BLaER1 treated with 17β-estradiol and CSF1 and Interleukin-3, amounts not matched to agents 10 nM and 100 nM (cell line): ENCODE measurements around the gene ZNF70.

Experiments used
- H3K27ac ChIP-seq, 11 experiments: shearing (Covaris generic); formaldehyde crosslinking; 2 replicates each; pipeline ENCODE4 v1.8.1; 2022
- H3K27me3 ChIP-seq, 11 experiments: shearing (Covaris generic); formaldehyde crosslinking; 2 replicates each; pipeline ENCODE4 v1.8.1; 2022
- H3K36me3 ChIP-seq, 11 experiments: shearing (Covaris generic); formaldehyde crosslinking; 2 replicates each; pipeline ENCODE4 v1.8.1; 2022
- H3K4me1 ChIP-seq, 10 experiments: shearing (Covaris generic); formaldehyde crosslinking; 2 replicates each; pipeline ENCODE4 v1.8.1; 2022
- H3K4me2 ChIP-seq, 11 experiments: shearing (Covaris generic); formaldehyde crosslinking; 2 replicates each; pipeline ENCODE4 v1.8.1; 2022
- H3K4me3 ChIP-seq, 10 experiments: shearing (Covaris generic); formaldehyde crosslinking; 2 replicates each; pipeline ENCODE4 v1.8.1; 2022
- H3K9ac ChIP-seq, 11 experiments: shearing (Covaris generic); formaldehyde crosslinking; 2 replicates each; pipeline ENCODE4 v1.8.1; 2022
- H3K9me3 ChIP-seq, 11 experiments: shearing (Covaris generic); formaldehyde crosslinking; replicated peaks in 1 of 11; 2 replicates each; pipeline ENCODE4 v1.8.1; 2022
- H4K20me1 ChIP-seq, 11 experiments: shearing (Covaris generic); formaldehyde crosslinking; 2 replicates each; pipeline ENCODE4 v1.8.1; 2022
- Cebpa-rat ChIP-seq, 11 experiments: shearing (Covaris generic); IDR thresholded peaks; 2 replicates each; pipeline ENCODE4 v1.8.1; 2022

Gene ZNF70

DNA sequence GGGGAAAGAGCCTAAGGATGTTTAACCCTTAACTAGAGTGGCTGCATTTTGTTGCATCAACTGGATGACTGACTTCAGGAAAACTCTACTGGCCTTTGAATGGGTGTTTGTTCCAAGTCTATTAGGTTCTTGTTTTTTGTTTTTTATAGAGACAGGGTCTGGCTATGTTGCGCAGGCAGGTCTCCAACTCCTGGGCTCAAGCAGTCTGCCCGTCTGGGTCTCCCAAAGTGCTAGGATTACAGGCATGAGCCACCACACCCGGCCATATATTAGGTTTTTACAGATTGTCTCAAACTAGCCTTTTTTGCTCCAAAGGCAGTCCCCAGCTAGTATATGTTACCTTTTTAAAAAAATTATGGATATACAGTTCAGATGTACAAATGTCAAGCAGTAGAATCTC, 37.0 kb upstream of the ZNF70 start:
- peak overlapping the region in 10 of 11 experiments; percentile 97 to 100 (median 100); a peak in 19 of 22 replicates for H3K27ac ChIP-seq
- H3K36me3 ChIP-seq: peaks cover 17 to 55% (median 44%) of the 10 kb centered on the region in 11 experiments
- H3K4me1 ChIP-seq: peaks cover 54 to 92% (median 89%) of the 10 kb centered on the region in 10 experiments
- H3K4me3 ChIP-seq: peak overlapping the region; percentile 69 to 89 (median 82)
- peak overlapping the region; percentile 86 to 96 (median 91) for H3K4me2 ChIP-seq
- H3K9ac ChIP-seq: peak overlapping the region; percentile 96 to 100 (median 99); a peak in 21 of 22 replicates
- peaks cover 54 to 57% (median 56%) of the 10 kb centered on the region in 11 experiments; a peak in 21 of 22 replicates for H4K20me1 ChIP-seq
- H3K27me3 ChIP-seq: no peaks in the 10 kb centered on the region
- H3K9me3 ChIP-seq: no peaks in the 10 kb centered on the region
- no peak for TF ChIP-seq Cebpa-rat (IDR thresholded peaks at IDR 0.05)

DNA sequence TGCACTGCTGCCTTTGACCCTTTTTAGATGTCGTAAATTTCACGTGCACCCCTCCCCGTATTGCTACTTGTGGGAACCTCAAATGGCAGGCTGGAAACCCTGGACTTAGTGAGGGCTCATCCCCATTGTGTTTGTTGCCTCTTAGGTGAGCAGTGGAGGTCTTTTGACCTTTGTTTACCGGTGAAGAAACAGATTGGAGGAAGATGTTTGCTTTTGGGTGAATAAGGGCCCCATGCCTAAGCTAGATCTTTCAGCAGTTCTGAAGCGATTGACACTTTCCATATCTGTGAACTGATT, 36.6 kb upstream of the ZNF70 start:
- Histone ChIP-seq H4K20me1 (peaks cover 51 to 53% (median 53%) of the 10 kb centered on the region in 11 experiments; a peak in 21 of 22 replicates), H3K36me3 (peaks cover 14 to 55% (median 42%) of the 10 kb centered on the region in 11 experiments), H3K4me1 (peaks cover 54 to 92% (median 90%) of the 10 kb centered on the region in 10 experiments), H3K4me3 (peak overlapping the region; percentile 69 to 89 (median 82)), H3K27ac (peak overlapping the region; percentile 97 to 100 (median 100); a peak in 21 of 22 replicates), H3K4me2 (peak overlapping the region; percentile 86 to 96 (median 91)), H3K27me3 (no peaks in the 10 kb centered on the region), H3K9ac (peak overlapping the region; percentile 96 to 100 (median 99)), H3K9me3 (no peaks in the 10 kb centered on the region)
- no peak for TF ChIP-seq Cebpa-rat (IDR thresholded peaks at IDR 0.05)

- Histone ChIP-seq H3K4me1 (peaks cover 54 to 92% (median 89%) of the 10 kb centered on the region in 10 experiments), H3K27ac (peak within 1 kb of the TSS; percentile 97 to 100 (median 100)), H3K36me3 (peaks cover 8 to 53% (median 36%) of the 10 kb centered on the region in 11 experiments), H3K27me3 (no peaks in the 10 kb centered on the region), H3K9me3 (no peaks in the 10 kb centered on the region), H3K9ac (peak within 1 kb of the TSS; percentile 96 to 100 (median 99)), H3K4me3 (peak within 1 kb of the TSS; percentile 69 to 89 (median 82)), H4K20me1 (peaks cover 45 to 47% (median 47%) of the 10 kb centered on the region in 11 experiments; a peak in 21 of 22 replicates), H3K4me2 (peak within 1 kb of the TSS; percentile 86 to 96 (median 92))
- TF ChIP-seq Cebpa-rat (IDR thresholded peaks at IDR 0.05): no peak
Measured at GRCh38 chr22:23786752-23787599, 36.1 kb upstream of the ZNF70 start, which contains the start of gene SMARCB1. SMARCB1 (plus strand) TSS chr22:23786966; CDS start chr22:23787170, 204 bp downstream.

GRCh38 chr22:23786261-23786710, 35.4 kb upstream of the ZNF70 start:
- peak overlapping the region; percentile 86 to 96 (median 92) for H3K4me2 ChIP-seq
- peaks cover 1 to 53% (median 32%) of the 10 kb centered on the region in 11 experiments for H3K36me3 ChIP-seq
- H4K20me1 ChIP-seq: peaks cover 38 to 40% (median 40%) of the 10 kb centered on the region in 11 experiments; a peak in 21 of 22 replicates
- H3K9me3 ChIP-seq: no peaks in the 10 kb centered on the region
- no peak for TF ChIP-seq Cebpa-rat (IDR thresholded peaks at IDR 0.05)
- peaks cover 54 to 92% (median 89%) of the 10 kb centered on the region in 10 experiments for H3K4me1 ChIP-seq
- H3K27ac ChIP-seq: peak overlapping the region; percentile 97 to 100 (median 100)
- H3K9ac ChIP-seq: peak overlapping the region; percentile 96 to 100 (median 99)
- no peaks in the 10 kb centered on the region for H3K27me3 ChIP-seq
- H3K4me3 ChIP-seq: peak overlapping the region; percentile 69 to 89 (median 82)

- Histone ChIP-seq H3K27me3 (no peaks in the 10 kb centered on the region), H4K20me1 (peaks cover 18 to 20% (median 20%) of the 10 kb centered on the region in 11 experiments; a peak in 21 of 22 replicates), H3K9me3 (no peaks in the 10 kb centered on the region), H3K4me2 (peak overlapping the region; percentile 59 to 96 (median 86)), H3K9ac (peak overlapping the region in 10 of 11 experiments; percentile 2 to 68 (median 58); a peak in 18 of 22 replicates), H3K4me1 (peaks cover 44 to 77% (median 74%) of the 10 kb centered on the region in 10 experiments), H3K4me3 (peak overlapping the region in 3 of 10 experiments; percentile 23 to 31 (median 25); a peak in 6 of 20 replicates), H3K36me3 (peaks cover 0 to 54% (median 27%) of the 10 kb centered on the region in 11 experiments; a peak in 16 of 22 replicates), H3K27ac (peak overlapping the region in 9 of 11 experiments; percentile 38 to 98 (median 70); a peak in 18 of 22 replicates)
- TF ChIP-seq Cebpa-rat (IDR thresholded peaks at IDR 0.05): no peak
Measured at GRCh38 chr22:23784215-23784732, 33.4 kb upstream of the ZNF70 start.

GRCh38 chr22:23783265-23784150, 32.6 kb upstream of the ZNF70 start:
- TF ChIP-seq Cebpa-rat (IDR thresholded peaks at IDR 0.05): no peak
- Histone ChIP-seq H3K36me3 (peaks cover 0 to 54% (median 24%) of the 10 kb centered on the region in 11 experiments; a peak in 14 of 22 replicates), H3K4me3 (peak overlapping the region in 3 of 10 experiments; percentile 23 to 31 (median 25); a peak in 5 of 20 replicates), H3K27ac (peak overlapping the region in 9 of 11 experiments; percentile 38 to 98 (median 70); a peak in 17 of 22 replicates), H3K9me3 (no peaks in the 10 kb centered on the region), H3K4me2 (peak overlapping the region; percentile 59 to 96 (median 86)), H3K4me1 (peaks cover 36 to 71% (median 66%) of the 10 kb centered on the region in 10 experiments), H3K9ac (peak overlapping the region; percentile 2 to 68 (median 58); a peak in 18 of 22 replicates), H3K27me3 (no peaks in the 10 kb centered on the region), H4K20me1 (peaks cover 11 to 13% (median 12%) of the 10 kb centered on the region in 11 experiments; a peak in 21 of 22 replicates)

DNA sequence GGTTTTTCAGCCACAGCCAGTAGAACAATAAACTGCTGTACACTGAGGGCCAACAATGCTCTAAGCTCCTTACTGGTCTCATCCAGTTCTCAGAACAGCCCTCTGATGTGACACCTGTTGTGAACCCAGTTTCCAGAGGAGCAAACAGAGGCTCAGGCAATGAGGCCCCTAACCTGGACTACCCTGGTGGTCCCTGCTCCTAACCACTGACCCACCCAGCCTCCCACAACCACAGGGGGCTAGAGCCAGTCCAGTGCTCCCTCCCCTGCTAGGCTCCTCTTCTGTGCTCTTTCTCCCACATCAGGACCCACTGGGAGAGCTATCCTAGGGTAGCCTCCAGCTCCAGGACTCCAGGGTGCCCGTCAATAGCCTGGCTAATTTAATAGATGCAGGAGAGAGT, 31.8 kb upstream of the ZNF70 start:
- H3K27me3 ChIP-seq: no peaks in the 10 kb centered on the region
- peak overlapping the region in 9 of 11 experiments; percentile 2 to 68 (median 58); a peak in 7 of 22 replicates for H3K9ac ChIP-seq
- peaks cover 0 to 56% (median 18%) of the 10 kb centered on the region in 11 experiments; a peak in 10 of 22 replicates for H3K36me3 ChIP-seq
- peak overlapping the region in 9 of 11 experiments; percentile 38 to 98 (median 70); a peak in 12 of 22 replicates for H3K27ac ChIP-seq
- H3K4me1 ChIP-seq: peaks cover 28 to 70% (median 64%) of the 10 kb centered on the region in 10 experiments
- no peak for TF ChIP-seq Cebpa-rat (IDR thresholded peaks at IDR 0.05)
- peak overlapping the region in 10 of 11 experiments; percentile 68 to 96 (median 86); a peak in 16 of 22 replicates for H3K4me2 ChIP-seq
- H3K4me3 ChIP-seq: no peak overlapping the region
- no peaks in the 10 kb centered on the region for H3K9me3 ChIP-seq
- peaks cover 3 to 5% (median 4%) of the 10 kb centered on the region in 11 experiments; a peak in 20 of 22 replicates for H4K20me1 ChIP-seq
